K562 (cell line): ENCODE data around the gene KRT6C. TPM values are rescaled to one million over a fixed set of nuclear protein-coding genes. Genes with fewer than 3 reads are reported as not detected.

Source experiments
- ATAC-seq: fragments of 200-7000 bp; cut with Tn5 transposase; 3 replicates; pipeline ENCODE4 v1.9.1; 2020; ENCODE audit warnings: moderate library complexity
- BruUV-seq: library from RNA; stranded (reverse); fragments of 400-500 nt; replicated peaks from 2 replicates; lab custom pipeline; 2021; lab: Mats Ljungman, UMichigan
- CTCF ChIA-PET: fragments of 300-600 bp; formaldehyde crosslinking; extraction: SDS; loops from one replicate; lab custom pipeline; 2021; ENCODE audit warnings: low intra/inter-chr PET ratio; lab: Yijun Ruan, JAX
- POLR2A ChIA-PET: fragments of 300-600, 350-650 bp; sonication (Branson Sonifier 250); formaldehyde crosslinking; extraction: SDS; loops from one replicate; lab custom pipeline; 2021; ENCODE audit warnings: antibody characterized with exemption, inconsistent platforms; lab: Yijun Ruan, JAX
- DNase-seq, 4 experiments: peaks; one replicate each; pipeline versions ENCODE4 v3.0.0 to v3.0.0-alpha.2; 2011 to 2018; ENCODE audit warnings: low spot score in 3 of 4, mixed read lengths in 3 of 4; ENCODE audit errors: extremely low read depth in 1 of 4
- FAIRE-seq: peaks from 2 replicates; lab custom pipeline; 2011; peaks lifted over from hg19 to GRCh38; lab: Jason Lieb, UNC
- H2AFZ ChIP-seq: 2 replicates; pipeline ENCODE4 v1.6.0; 2011; ENCODE audit warnings: low read depth, low read length, control low read depth, inconsistent platforms
- H3K27ac ChIP-seq: fragments of 200-600 bp; 3 replicates; pipeline ENCODE4 v1.8.0; 2011; ENCODE audit warnings: low read depth, mild to moderate bottlenecking, control low read depth, inconsistent platforms, low read length, moderate library complexity, mixed read lengths; ENCODE audit errors: extremely low read depth
- H3K27me3 ChIP-seq, 2 experiments: fragments of 300-600 bp in 1 of 2; 2 replicates in 1 of 2; 3 replicates in 1 of 2; pipeline versions ENCODE4 v1.6.0 to v1.8.0; 2011; ENCODE audit warnings: inconsistent platforms in 2 of 2, low read length in 2 of 2, mild to moderate bottlenecking in 1 of 2, mixed read lengths in 1 of 2, moderate library complexity in 1 of 2; ENCODE audit not compliant: control insufficient read depth in 2 of 2, insufficient read depth in 2 of 2
- H3K36me3 ChIP-seq: fragments of 300-600 bp; 3 replicates; pipeline ENCODE4 v1.8.0; 2011; ENCODE audit warnings: mild to moderate bottlenecking, low read length, inconsistent platforms; ENCODE audit not compliant: control insufficient read depth, insufficient read depth
- H3K4me1 ChIP-seq, 2 experiments: fragments of 200-600 bp in 1 of 2; replicated peaks in 1 of 2; 2 replicates in 1 of 2; 3 replicates in 1 of 2; pipeline versions ENCODE4 v1.5.1 to v1.8.0; 2011; ENCODE audit warnings: inconsistent platforms in 2 of 2, low read length in 2 of 2, mild to moderate bottlenecking in 1 of 2, mixed read lengths in 1 of 2, moderate library complexity in 1 of 2; ENCODE audit not compliant: control insufficient read depth in 2 of 2, insufficient read depth in 2 of 2
- H3K4me2 ChIP-seq: 2 replicates; pipeline ENCODE4 v1.6.1; 2011; ENCODE audit warnings: low read length, control low read depth, inconsistent platforms, mixed read lengths; ENCODE audit not compliant: insufficient read depth
- H3K4me3 ChIP-seq: fragments of 200-600 bp; sonication (generic), shearing (Covaris generic); 2 replicates; pipeline ENCODE4 v1.5.1; 2016; ENCODE audit warnings: control low read depth, inconsistent platforms
- H3K79me2 ChIP-seq: fragments of 200-600 bp; 3 replicates; pipeline ENCODE4 v1.8.0; 2011; ENCODE audit warnings: low read length, inconsistent platforms; ENCODE audit not compliant: control insufficient read depth, insufficient read depth
- H3K9ac ChIP-seq, 2 experiments: 2 replicates each; pipeline versions ENCODE4 v1.6.0 to v1.6.1; 2011; ENCODE audit warnings: low read depth in 2 of 2, low read length in 2 of 2, control low read depth in 1 of 2, inconsistent platforms in 1 of 2, mild to moderate bottlenecking in 1 of 2, mixed read lengths in 1 of 2; ENCODE audit not compliant: insufficient read depth in 1 of 2
- H3K9me1 ChIP-seq: one replicate; pipeline ENCODE4 v1.6.0; 2011; ENCODE audit warnings: inconsistent platforms, mild to moderate bottlenecking, low read length, moderate library complexity; ENCODE audit not compliant: control insufficient read depth, insufficient read depth
- H3K9me3 ChIP-seq: replicated peaks from 2 replicates; pipeline ENCODE4 v1.5.1; 2011; ENCODE audit warnings: low read depth, low read length, inconsistent platforms; ENCODE audit not compliant: control insufficient read depth, insufficient read depth
- H4K20me1 ChIP-seq: replicated peaks from 2 replicates; pipeline ENCODE4 v1.6.1; 2011; ENCODE audit warnings: low read length, inconsistent platforms, mixed read lengths; ENCODE audit not compliant: control insufficient read depth, insufficient read depth
- CCAR2 ChIP-seq: fragments of 200-400 bp; formaldehyde crosslinking; IDR thresholded peaks from 2 replicates; pipeline ENCODE4 v1.6.1; 2017; ENCODE audit warnings: mild to moderate bottlenecking, low read depth, low read length
- CEBPG ChIP-seq, 3 experiments: fragments of 200-800 bp in 1 of 3; sonication (Bioruptor generic) in 1 of 3; sonication (generic) in 1 of 3; formaldehyde crosslinking in 1 of 3; IDR thresholded peaks in 2 of 3; conservative IDR thresholded peaks in 1 of 3; 2 replicates each; pipeline versions ENCODE4 v1.6.1 to v1.8.0; 2016 to 2022; ENCODE audit warnings: missing compliant biosample characterization in 2 of 3, missing genetic modification characterization in 2 of 3, mild to moderate bottlenecking in 1 of 3, missing genetic modification reagents in 1 of 3
- CTCFL ChIP-seq: IDR thresholded peaks from 2 replicates; pipeline ENCODE4 v1.6.1; 2011; ENCODE audit warnings: borderline replicate concordance, low read depth, mild to moderate bottlenecking, moderate library complexity, low read length; ENCODE audit not compliant: insufficient read depth, poor library complexity, severe bottlenecking
- FOXK2 ChIP-seq, 2 experiments: fragments of 450-650 bp; IDR thresholded peaks in 1 of 2; conservative IDR thresholded peaks in 1 of 2; 2 replicates each; pipeline ENCODE4 v1.6.1; 2016; ENCODE audit warnings: low read depth in 2 of 2, mild to moderate bottlenecking in 1 of 2
- HIVEP1 ChIP-seq: fragments of 250-450 bp; sonication (Bioruptor Pico); IDR thresholded peaks from 2 replicates; pipeline ENCODE4 v1.4.0; 2020; ENCODE audit warnings: mild to moderate bottlenecking
- MCM3 ChIP-seq: fragments of 450-650 bp; IDR thresholded peaks from 2 replicates; pipeline ENCODE4 v1.6.1; 2016
- MTA2 ChIP-seq: fragments of 450-650 bp; IDR thresholded peaks from 2 replicates; pipeline ENCODE4 v1.6.1; 2016; ENCODE audit warnings: low read depth
- PKNOX1 ChIP-seq: fragments of 450-650 bp; IDR thresholded peaks from 2 replicates; pipeline ENCODE4 v1.6.1; 2016
- RERE ChIP-seq: sonication (generic); formaldehyde crosslinking; IDR thresholded peaks from 2 replicates; pipeline ENCODE4 v1.8.0; 2023; ENCODE audit warnings: missing genetic modification reagents, mild to moderate bottlenecking, borderline replicate concordance
- SRSF1 ChIP-seq: fragments of 200-400 bp; formaldehyde crosslinking; IDR thresholded peaks from 2 replicates; pipeline ENCODE4 v1.6.1; 2017; ENCODE audit warnings: mild to moderate bottlenecking, low read depth, low read length, moderate library complexity
- TRIM24 ChIP-seq, 2 experiments: fragments of 450-650 bp; IDR thresholded peaks; 2 replicates each; pipeline ENCODE4 v1.6.1; 2016
- WGBS: fragments of 100-300 bp; shearing (Covaris generic); methylation state at CpG from one replicate; pipeline ENCODE4 v1.1.6; 2016; ENCODE audit warnings: low coverage, mixed read lengths; ENCODE audit not compliant: insufficient coverage; ENCODE audit errors: missing lambda C conversion rate; 5-methylcytosine and 5-hydroxymethylcytosine counted together
- in situ Hi-C: fragments of 300-500 bp; cut with MboI; formaldehyde crosslinking; loops from 4 replicates; pipeline ENCODE4 v1.15.0; 2018; ENCODE audit warnings: inconsistent platforms, mixed read lengths
- intact Hi-C: fragments of 100-400 bp; cut with micrococcal nuclease; formaldehyde crosslinking; loops from 2 replicates; pipeline ENCODE4 v1.14.2; 2022
- polyA plus RNA-seq, 8 experiments: library from polyadenylated mRNA; depleted of rRNA in 4 of 8; stranded (reverse) in 5 of 8; unstranded in 3 of 8; fragments of >200 nt; fragmentation: Nextera tagmentation in 2 of 8; fragmentation: Illumina TruSeq in 1 of 8; extraction: Ambion mirVana in 2 of 8; extraction: Trizol in 1 of 8; gene quantifications; 2 replicates each; pipeline versions ENCODE4 v1.2.1 to v1.2.3, GENCODE V29; 2011 to 2014; ENCODE audit warnings: inconsistent platforms in 1 of 8, missing spikeins in 1 of 8
- total RNA-seq, 7 experiments: library from RNA; depleted of rRNA in 6 of 7; stranded (reverse); fragments of >200 nt in 6 of 7; fragmentation: Illumina TruSeq in 2 of 7; extraction: Trizol in 2 of 7; gene quantifications; 2 replicates each; pipeline versions ENCODE4 v1.2.1 to v1.2.3, GENCODE V29; 2011 to 2021; ENCODE audit warnings: low replicate concordance in 1 of 7

The KRT6C gene
- total and polyA plus RNA-seq, 9 of the 15 experiments (the other 6 are each of a cell fraction or from before 2014, with no cell fraction given), result not detected

- POLR2A ChIA-PET, result no interaction called here
- no peaks in the 10 kb centered on the region for H4K20me1 ChIP-seq
- no peak for DNase-seq
- in situ Hi-C loops (no loop called here), intact Hi-C loops (no loop called here)
- H3K4me3 ChIP-seq, result no peak overlapping the region
- H3K4me1 ChIP-seq, result no peaks in the 10 kb centered on the region
- no peaks in the 10 kb centered on the region for H3K36me3 ChIP-seq
- TF ChIP-seq MTA2 (no peak), CEBPG (CRISPR knock-in tag; IDR thresholded peaks at IDR 0.05) (no peak), CEBPG (tag; conservative IDR thresholded peaks at IDR 0.05 in 1 of 2, IDR thresholded peaks at IDR 0.05 in 1 of 2) (no peak), RERE (no peak), HIVEP1 (no peak), CTCFL (no peak), PKNOX1 (no peak), SRSF1 (no peak), CCAR2 (no peak), MCM3 (no peak), FOXK2 (conservative IDR thresholded peaks at IDR 0.05 in 1 of 2, IDR thresholded peaks at IDR 0.05 in 1 of 2; ENCODE audit: low read depth in 2 of 2) (no peak), TRIM24 (IDR thresholded peaks at IDR 0.05) (no peak)
- H3K9me1 ChIP-seq, result no peaks in the 10 kb centered on the region
- H2AFZ ChIP-seq, result no peak overlapping the region
- 0% methylated on average over 3 of the region's 3 CpGs for WGBS
- BruUV-seq, result no TSS peak
- H3K27ac ChIP-seq, result no peak overlapping the region
- peaks cover 2 to 5% of the 10 kb centered on the region in 2 experiments; a peak in 2 of 5 replicates for H3K27me3 ChIP-seq
- FAIRE-seq, result no peak
- no peaks in the 10 kb centered on the region for H3K79me2 ChIP-seq
- H3K9ac ChIP-seq, result no peak overlapping the region
- CTCF ChIA-PET, result no interaction called here
- no peak overlapping the region for H3K4me2 ChIP-seq
- H3K9me3 ChIP-seq, result no peaks in the 10 kb centered on the region
- no peak for ATAC-seq
These were observed 19.0 kb downstream of the KRT6C start for GRCh38 chr12:52454411-52455201.
